ENCODE measurements around the gene TK2. TPM values are rescaled to one million over a fixed set of nuclear protein-coding genes. Genes with fewer than 3 reads are reported as not detected.

Gene TK2
- total RNA-seq, result 48.8 and 78.9 TPM in 2 replicates

GRCh38 chr16:66549284-66550131, at the start of gene TK2:
Gene TK2, minus strand, starts transcription at chr16:66550122. Its CDS starts 61 bp downstream, at chr16:66550061.

GRCh38 chr16:66578651-66579531, 29.0 kb upstream of the TK2 start, which contains the start of gene CMTM2:
Gene CMTM2, plus strand, starts transcription at chr16:66579463. Its CDS starts 145 bp downstream, at chr16:66579608.

GRCh38 chr16:66566051-66566901, 16.4 kb upstream of the TK2 start, which contains the start of gene CMTM1:
Gene CMTM1, plus strand, starts transcription at chr16:66566439. Its CDS starts 75 bp downstream, at chr16:66566514.

GRCh38 chr16:66552286-66553177, 2.6 kb upstream of the TK2 start, which contains the start of gene CKLF:
Gene CKLF, plus strand, starts transcription at chr16:66552576. Its CDS starts 140 bp downstream, at chr16:66552716.

Other genes with a start within 250 kb of the TK2 start
- gene CDH5, start 183.4 kb downstream of the TK2 start, total RNA-seq, result under 0.01 and 0.83 TPM in 2 replicates
- gene BEAN1, start 122.8 kb downstream of the TK2 start, total RNA-seq, result not detected in 2 replicates
- 33.4 and 41.8 TPM in 2 replicates for gene CKLF, start 2.5 kb upstream of the TK2 start, total RNA-seq
- gene CMTM1, start 16.3 kb upstream of the TK2 start, total RNA-seq, result 1.3 and 1.8 TPM in 2 replicates
- not detected in 2 replicates for gene CMTM2, start 29.3 kb upstream of the TK2 start, total RNA-seq
- 7.8 and 9.4 TPM in 2 replicates for gene CMTM3, start 54.6 kb upstream of the TK2 start, total RNA-seq
- 12.9 and 15.9 TPM in 2 replicates for gene CMTM4, start 146.6 kb upstream of the TK2 start, total RNA-seq
- gene DYNC1LI2, start 201.5 kb upstream of the TK2 start, total RNA-seq, result 104 and 122 TPM in 2 replicates